Activated B cell treated with CpG ODN at 0.5 μM for 24 hours (primary cell): ENCODE results near the gene DNAJC13. TPM values are rescaled to one million over a fixed set of nuclear protein-coding genes. Genes with fewer than 3 reads are reported as not detected.

Source experiments
- ATAC-seq: fragments of 200-7000 bp; cut with Tn5 transposase; one replicate; pipeline ENCODE4 v1.10.0; 2021; ENCODE audit warnings: low read depth, mild to moderate bottlenecking, moderate library complexity
- CTCF ChIA-PET: fragments of 350-600 bp; sonication (Branson Sonifier 250); formaldehyde crosslinking; loops from one replicate; lab custom pipeline; 2021; ENCODE audit warnings: antibody characterized with exemption; lab: Charles Lee
- POLR2A ChIA-PET: fragments of 350-600 bp; sonication (Branson Sonifier 250); formaldehyde crosslinking; loops from one replicate; lab custom pipeline; 2021; ENCODE audit warnings: antibody characterized with exemption; lab: Charles Lee
- DNase-seq: peaks from one replicate; pipeline ENCODE4 v3.0.0; 2022
- H3K27ac Mint-ChIP-seq: one replicate; pipeline ENCODE4 v1.8.0; 2020; ENCODE audit warnings: mixed read lengths
- H3K27me3 Mint-ChIP-seq: one replicate; pipeline ENCODE4 v1.8.0; 2021; ENCODE audit warnings: mixed read lengths
- H3K36me3 Mint-ChIP-seq: one replicate; pipeline ENCODE4 v1.8.0; 2021; ENCODE audit warnings: low read depth, mixed read lengths
- H3K4me1 Mint-ChIP-seq: one replicate; pipeline ENCODE4 v1.8.0; 2021; ENCODE audit warnings: mixed read lengths
- H3K4me3 Mint-ChIP-seq: one replicate; pipeline ENCODE4 v1.8.0; 2020; ENCODE audit warnings: mild to moderate bottlenecking, mixed read lengths
- H3K9me3 Mint-ChIP-seq: one replicate; pipeline ENCODE4 v1.8.0; 2020; ENCODE audit warnings: mixed read lengths
- CTCF ChIP-seq: fragments of 200-600 bp; IDR thresholded peaks from one replicate; pipeline ENCODE4 v1.8.0; 2022; ENCODE audit warnings: antibody characterized with exemption, mild to moderate bottlenecking
- intact Hi-C: fragments of 100-400 bp; cut with micrococcal nuclease; formaldehyde crosslinking; loops from one replicate; pipeline ENCODE4 v1.15.1; 2024
- total RNA-seq: library from RNA; stranded (reverse); gene quantifications from 2 replicates; pipeline ENCODE4 v1.2.3, GENCODE V29; 2022

The DNAJC13 gene
- total RNA-seq, 1 donor from 2014 or later, result 39.8 TPM

DNA sequence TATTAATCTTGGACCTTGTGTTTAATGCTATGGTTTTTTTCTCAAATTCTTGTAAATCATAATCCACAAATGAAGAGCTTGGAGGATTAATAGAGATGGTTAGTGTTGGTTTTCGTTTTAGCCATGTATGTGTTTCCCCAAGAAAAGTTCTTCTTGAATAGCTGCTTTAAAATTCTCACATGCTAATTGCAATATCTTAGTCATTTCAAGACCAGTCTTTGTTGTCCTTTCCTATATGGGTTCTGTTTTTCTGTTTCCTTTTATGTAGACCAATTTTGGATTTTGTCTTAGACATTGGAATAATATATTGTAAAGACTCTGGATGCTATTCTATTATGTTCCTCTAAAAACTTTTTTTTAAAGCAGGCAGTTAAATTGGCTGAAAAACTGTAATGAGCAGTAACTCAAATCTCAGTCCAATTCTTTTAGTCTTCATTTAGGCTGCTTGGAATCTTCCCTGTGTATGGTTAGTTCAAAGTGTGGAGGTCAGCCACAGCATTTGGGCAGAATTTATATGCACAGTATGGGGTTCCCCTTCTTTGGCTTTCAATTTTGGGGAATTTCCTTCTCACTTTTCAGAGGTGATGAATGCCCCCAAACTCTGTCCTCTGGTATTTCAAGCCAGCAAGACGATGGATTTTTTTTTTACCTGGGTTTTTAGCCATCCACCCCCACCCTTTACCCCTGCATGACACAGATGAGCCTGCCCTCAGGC is 39.1 kb upstream of the DNAJC13 start:
- no peaks in the 10 kb centered on the region for H3K36me3 Mint-ChIP-seq
- no peaks in the 10 kb centered on the region for H3K9me3 Mint-ChIP-seq
- ATAC-seq, result no peak
- DNase-seq, result no peak
- intact Hi-C loops, result no loop called here
- H3K4me1 Mint-ChIP-seq, result no peaks in the 10 kb centered on the region
- H3K4me3 Mint-ChIP-seq, result no peak overlapping the region
- peaks cover 9% of the 10 kb centered on the region for H3K27me3 Mint-ChIP-seq
- TF ChIP-seq CTCF, result no peak
- H3K27ac Mint-ChIP-seq, result no peak overlapping the region
- POLR2A ChIA-PET, result no interaction called here
- CTCF ChIA-PET, result no interaction called here

DNA sequence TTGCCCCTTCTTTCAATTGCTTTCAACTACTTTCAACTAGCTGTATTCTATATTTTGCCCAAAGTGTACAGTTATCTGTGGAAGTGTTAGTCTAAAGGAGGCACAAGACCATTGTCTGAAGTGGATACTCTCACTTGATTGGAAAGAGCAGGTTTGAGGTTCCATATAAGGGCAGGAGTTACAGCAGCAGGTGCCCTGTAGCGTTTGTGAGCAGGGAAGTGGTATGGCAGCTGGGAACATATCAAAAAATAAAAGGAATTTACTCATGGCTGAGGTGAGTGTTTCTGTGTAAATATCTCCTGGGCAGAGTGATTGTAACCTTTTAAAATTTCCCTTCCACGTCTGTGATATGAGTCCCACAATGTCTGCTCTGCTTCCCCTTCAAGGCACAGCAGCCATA is 38.5 kb upstream of the DNAJC13 start:
- H3K27ac Mint-ChIP-seq, result no peak overlapping the region
- ATAC-seq (no peak), DNase-seq (no peak)
- no peak for TF ChIP-seq CTCF
- no peak overlapping the region for H3K4me3 Mint-ChIP-seq
- intact Hi-C loops, result no loop called here
- peaks cover 9% of the 10 kb centered on the region for H3K27me3 Mint-ChIP-seq
- ChIA-PET POLR2A (no interaction called here), CTCF (no interaction called here)
- no peaks in the 10 kb centered on the region for H3K4me1 Mint-ChIP-seq
- no peaks in the 10 kb centered on the region for H3K9me3 Mint-ChIP-seq
- H3K36me3 Mint-ChIP-seq, result no peaks in the 10 kb centered on the region

DNA sequence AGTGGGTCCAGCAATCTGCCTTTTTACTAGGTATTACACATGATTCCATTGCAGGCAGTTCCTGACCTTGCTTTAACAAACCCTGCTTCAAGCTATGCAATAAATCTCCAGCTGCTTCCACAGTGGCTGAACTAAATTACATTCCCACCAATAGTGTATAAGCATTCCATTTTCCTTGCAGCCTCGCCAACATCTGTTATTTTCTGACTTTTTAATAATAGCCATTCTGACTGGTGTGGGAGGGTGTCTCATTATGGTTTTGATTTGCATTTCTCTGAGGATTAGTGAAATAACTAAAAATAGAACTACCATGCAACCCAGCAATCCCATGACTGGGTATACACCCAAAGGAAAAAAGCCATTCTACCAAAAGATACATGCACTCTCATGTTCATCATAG is 36.4 kb upstream of the DNAJC13 start:
- H3K4me3 Mint-ChIP-seq, result no peak overlapping the region
- H3K27ac Mint-ChIP-seq, result no peak overlapping the region
- H3K27me3 Mint-ChIP-seq, result peaks cover 10% of the 10 kb centered on the region
- ChIA-PET POLR2A (no interaction called here), CTCF (interaction anchor here (1.2 kb wide), 1 partner anchor 18 kb away, joined by 3 read pairs; no protein-coding TSS in a partner anchor)
- intact Hi-C loops, result no loop called here
- H3K9me3 Mint-ChIP-seq, result no peaks in the 10 kb centered on the region
- DNase-seq, result no peak
- no peaks in the 10 kb centered on the region for H3K4me1 Mint-ChIP-seq
- no peak for ATAC-seq
- no peaks in the 10 kb centered on the region for H3K36me3 Mint-ChIP-seq
- no peak for TF ChIP-seq CTCF

DNA sequence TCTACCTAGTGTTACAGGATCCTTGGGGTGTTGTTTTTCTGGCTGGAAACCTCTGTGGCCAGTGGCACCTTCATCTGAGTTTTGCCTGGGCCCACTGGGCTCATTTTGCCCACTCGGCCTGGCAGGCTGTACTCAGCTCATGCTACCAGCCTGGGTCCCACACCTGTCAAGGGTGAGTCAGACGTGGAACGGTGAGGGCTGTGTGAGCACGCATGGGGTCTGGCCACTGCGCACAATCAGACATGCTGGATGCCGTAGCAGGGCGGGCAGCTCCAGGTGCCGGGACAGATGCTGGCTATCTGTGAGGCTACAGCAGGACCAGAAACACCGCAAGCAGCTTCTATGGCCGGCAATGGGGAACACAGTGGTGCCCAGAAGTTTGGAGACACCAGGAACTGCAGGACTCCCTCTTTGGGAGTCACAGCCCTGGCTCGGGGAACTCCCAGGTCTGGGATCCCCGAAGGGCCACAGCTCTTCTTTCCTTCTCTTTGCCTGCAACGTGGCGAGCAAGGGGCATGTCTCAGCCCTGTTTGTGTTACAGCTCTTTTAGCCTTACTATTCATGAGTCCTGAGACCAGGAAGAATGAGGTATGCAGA is 35.9 kb upstream of the DNAJC13 start:
- CTCF ChIA-PET, result interaction anchor here (1.2 kb wide), 1 partner anchor 18 kb away, joined by 3 read pairs; no protein-coding TSS in a partner anchor
- no peaks in the 10 kb centered on the region for H3K9me3 Mint-ChIP-seq

More for the DNA sequence above, 35.9 kb upstream of the DNAJC13 start:
- no peaks in the 10 kb centered on the region for H3K36me3 Mint-ChIP-seq
- ATAC-seq, result no peak
- POLR2A ChIA-PET, result no interaction called here
- H3K4me1 Mint-ChIP-seq, result no peaks in the 10 kb centered on the region
- TF ChIP-seq CTCF, result no peak
- peaks cover 10% of the 10 kb centered on the region for H3K27me3 Mint-ChIP-seq
- intact Hi-C loops, result no loop called here
- H3K4me3 Mint-ChIP-seq, result no peak overlapping the region
- no peak for DNase-seq
- H3K27ac Mint-ChIP-seq, result no peak overlapping the region
